Lower lobe of right lung (tissue), 2 donors: ENCODE data around the gene NASP. TPM values are rescaled to one million over a fixed set of nuclear protein-coding genes. Genes with fewer than 3 reads are reported as not detected.

Experiments used
- ATAC-seq, 2 donors: fragments of 200-7000 bp; cut with Tn5 transposase; one replicate each; pipeline ENCODE4 v1.9.1; 2020 to 2022; ENCODE audit warnings: mild to moderate bottlenecking in 2 of 2, moderate library complexity in 2 of 2
- DNase-seq: peaks from one replicate; pipeline ENCODE4 v3.0.0-alpha.2; 2020
- H3K27ac ChIP-seq: fragments of 200-600 bp; one replicate; pipeline ENCODE4 v1.8.0; 2022
- H3K27me3 ChIP-seq: fragments of 200-600 bp; one replicate; pipeline ENCODE4 v1.8.0; 2022; ENCODE audit warnings: low read depth
- H3K36me3 ChIP-seq: fragments of 200-600 bp; one replicate; pipeline ENCODE4 v1.8.0; 2022; ENCODE audit warnings: mild to moderate bottlenecking
- H3K4me1 ChIP-seq: fragments of 200-600 bp; one replicate; pipeline ENCODE4 v1.8.0; 2022
- H3K4me3 ChIP-seq: fragments of 200-600 bp; one replicate; pipeline ENCODE4 v1.8.0; 2022; ENCODE audit warnings: mild to moderate bottlenecking
- H3K9me3 ChIP-seq: fragments of 200-600 bp; one replicate; pipeline ENCODE4 v1.8.0; 2022
- CTCF ChIP-seq: fragments of 200-600 bp; IDR thresholded peaks from one replicate; pipeline ENCODE4 v1.8.0; 2022; ENCODE audit warnings: antibody characterized with exemption, mild to moderate bottlenecking
- intact Hi-C: fragments of 100-400 bp; cut with DNase I; formaldehyde crosslinking; loops from one replicate; pipeline ENCODE4 v1.11.0; 2022
- total RNA-seq: library from RNA; stranded (reverse); fragmentation: NEBNext Ultra II Directional; extraction: Animal tissue kit (Norgen Biotek cat#: 25700); gene quantifications from one replicate; pipeline ENCODE4 v1.2.1, GENCODE V29; 2021
- donor health status: DM: no; HTN: yes; CAD: no; lungs with severe emphysema.

NASP gene
- total RNA-seq, 1 donor from 2014 or later, result 50.0 TPM

DNA sequence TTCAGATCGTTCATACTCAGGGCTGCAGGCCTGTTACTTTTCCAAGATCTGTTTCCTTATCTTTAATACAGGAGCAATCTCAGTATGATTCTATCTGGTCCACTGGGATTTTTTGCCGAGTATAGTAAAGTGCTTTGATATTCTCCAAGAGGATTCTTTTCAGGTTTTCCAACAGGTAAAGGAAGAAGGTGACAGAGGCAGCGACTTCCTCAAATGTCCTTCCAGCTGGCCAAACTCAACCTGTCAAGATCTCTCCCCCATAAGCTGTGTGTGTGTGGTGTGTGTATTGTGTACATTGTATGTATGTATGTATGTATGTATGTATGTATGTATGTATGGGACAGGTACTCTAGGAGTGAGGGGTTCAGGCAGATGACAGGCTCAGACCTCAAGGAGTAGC lies 32.2 kb upstream of the NASP start:
- H3K27ac ChIP-seq, result peak overlapping the region; percentile 85
- H3K4me1 ChIP-seq, result peaks cover 21% of the 10 kb centered on the region
- TF ChIP-seq CTCF, result no peak
- H3K9me3 ChIP-seq, result no peaks in the 10 kb centered on the region
- intact Hi-C loops, result no loop called here
- H3K36me3 ChIP-seq, result peaks cover 38% of the 10 kb centered on the region
- DNase-seq (no peak), ATAC-seq (no peak)
- peak overlapping the region; percentile 87 for H3K4me3 ChIP-seq
- no peaks in the 10 kb centered on the region for H3K27me3 ChIP-seq

DNA sequence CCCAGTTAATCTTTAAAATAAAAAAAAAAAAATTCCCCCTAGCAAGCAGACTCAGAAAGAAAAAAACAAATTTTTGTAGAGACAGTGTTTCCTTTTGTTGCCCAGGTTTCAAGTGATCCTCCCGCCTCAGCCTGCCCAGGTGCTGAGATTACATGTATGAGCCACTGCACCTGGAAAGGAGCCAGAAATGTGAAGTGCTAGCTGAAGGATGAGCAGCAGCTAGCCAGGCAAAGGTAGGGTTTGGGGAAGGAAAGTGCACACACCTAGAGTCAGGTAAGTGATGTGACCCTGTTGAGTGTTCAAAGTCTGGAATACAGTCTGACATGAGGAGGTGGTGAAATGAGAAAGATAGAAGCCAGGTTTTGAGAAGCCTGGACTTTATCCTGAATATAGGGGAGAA lies 31.5 kb upstream of the NASP start:
- DNase-seq (peak; percentile 48), ATAC-seq (no peak)
- no peaks in the 10 kb centered on the region for H3K27me3 ChIP-seq
- TF ChIP-seq CTCF, result no peak
- H3K4me1 ChIP-seq, result peaks cover 21% of the 10 kb centered on the region
- H3K9me3 ChIP-seq, result no peaks in the 10 kb centered on the region
- intact Hi-C loops, result no loop called here
- no peak overlapping the region for H3K27ac ChIP-seq
- H3K4me3 ChIP-seq, result peak overlapping the region; percentile 87
- peaks cover 39% of the 10 kb centered on the region for H3K36me3 ChIP-seq

- intact Hi-C loops, result no loop called here
- ATAC-seq (no peak), DNase-seq (no peak)
- no peak for TF ChIP-seq CTCF
- Histone ChIP-seq H3K27ac (no peak overlapping the region), H3K36me3 (peaks cover 39% of the 10 kb centered on the region), H3K4me3 (no peak overlapping the region), H3K27me3 (no peaks in the 10 kb centered on the region), H3K4me1 (peaks cover 21% of the 10 kb centered on the region), H3K9me3 (no peaks in the 10 kb centered on the region)
These were observed 29.6 kb upstream of the NASP start for GRCh38 chr1:45554198-45554597.

DNA sequence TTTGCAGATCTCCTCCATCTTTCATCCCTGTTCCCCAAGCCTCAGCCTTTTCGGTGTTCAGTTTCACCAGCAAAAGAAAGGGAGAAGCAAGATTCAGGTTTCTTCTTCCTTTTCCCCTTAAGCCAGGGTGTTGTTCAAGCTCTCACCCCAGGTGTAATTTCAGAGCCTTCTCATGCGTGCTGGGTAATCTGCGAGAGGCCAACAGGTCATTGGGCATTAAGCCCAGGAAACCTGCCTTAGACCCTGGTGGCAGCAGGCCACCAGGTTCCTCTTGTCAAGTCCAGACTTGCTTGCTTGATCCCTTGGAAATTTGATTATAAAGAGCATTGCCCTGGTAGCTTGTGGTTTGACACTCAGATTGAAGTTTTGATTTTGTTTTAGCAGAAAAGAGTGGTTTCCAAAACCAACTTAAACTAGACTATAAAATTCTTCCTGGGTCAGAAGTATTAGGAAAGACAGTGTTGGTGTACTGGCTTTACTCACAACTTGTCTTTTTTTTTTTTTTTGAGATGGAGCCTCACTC lies 26.4 kb upstream of the NASP start:
- intact Hi-C loops, result no loop called here
- H3K27ac ChIP-seq, result no peak overlapping the region
- DNase-seq, result peak; percentile 49

DNA sequence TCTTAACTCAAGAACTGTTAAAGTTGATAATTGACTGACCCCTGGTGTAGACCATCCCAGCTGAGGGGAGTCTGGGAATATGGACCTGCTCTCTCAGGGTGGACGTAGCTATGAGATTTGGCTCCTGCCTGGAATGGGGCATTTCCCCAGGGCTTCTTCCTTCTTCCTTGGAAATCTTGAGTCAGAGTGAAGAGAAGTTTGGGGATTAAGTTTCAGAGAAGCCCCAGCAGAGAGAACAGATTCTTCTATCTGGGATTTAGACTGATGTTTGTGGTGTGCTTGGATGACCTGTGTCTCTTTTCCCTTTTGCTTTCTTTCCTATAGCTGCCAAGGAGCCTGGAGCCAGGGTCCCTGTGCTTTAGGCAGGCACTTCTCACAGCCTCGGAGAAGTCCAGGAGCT lies 20.0 kb upstream of the NASP start:
- Histone ChIP-seq H3K27me3 (no peaks in the 10 kb centered on the region), H3K27ac (no peak overlapping the region), H3K4me3 (no peak overlapping the region), H3K9me3 (no peaks in the 10 kb centered on the region), H3K4me1 (peaks cover 12% of the 10 kb centered on the region), H3K36me3 (peaks cover 81% of the 10 kb centered on the region)
- intact Hi-C loops, result no loop called here
- TF ChIP-seq CTCF, result no peak
- ATAC-seq (no peak), DNase-seq (no peak)

More for the DNA sequence above, 26.4 kb upstream of the NASP start:
- Histone ChIP-seq H3K27me3 (no peaks in the 10 kb centered on the region), H3K36me3 (peaks cover 67% of the 10 kb centered on the region), H3K9me3 (no peaks in the 10 kb centered on the region), H3K4me3 (no peak overlapping the region), H3K4me1 (peaks cover 3% of the 10 kb centered on the region)
- ATAC-seq, result no peak
- TF ChIP-seq CTCF, result no peak
